ENCODE data around the gene FARP2.
"Not testable (repeated sequence)": the region's sequence is repeated elsewhere in the genome, so short reads cannot be mapped to it uniquely, and the experiment has no call there.

FARP2 gene

DNA sequence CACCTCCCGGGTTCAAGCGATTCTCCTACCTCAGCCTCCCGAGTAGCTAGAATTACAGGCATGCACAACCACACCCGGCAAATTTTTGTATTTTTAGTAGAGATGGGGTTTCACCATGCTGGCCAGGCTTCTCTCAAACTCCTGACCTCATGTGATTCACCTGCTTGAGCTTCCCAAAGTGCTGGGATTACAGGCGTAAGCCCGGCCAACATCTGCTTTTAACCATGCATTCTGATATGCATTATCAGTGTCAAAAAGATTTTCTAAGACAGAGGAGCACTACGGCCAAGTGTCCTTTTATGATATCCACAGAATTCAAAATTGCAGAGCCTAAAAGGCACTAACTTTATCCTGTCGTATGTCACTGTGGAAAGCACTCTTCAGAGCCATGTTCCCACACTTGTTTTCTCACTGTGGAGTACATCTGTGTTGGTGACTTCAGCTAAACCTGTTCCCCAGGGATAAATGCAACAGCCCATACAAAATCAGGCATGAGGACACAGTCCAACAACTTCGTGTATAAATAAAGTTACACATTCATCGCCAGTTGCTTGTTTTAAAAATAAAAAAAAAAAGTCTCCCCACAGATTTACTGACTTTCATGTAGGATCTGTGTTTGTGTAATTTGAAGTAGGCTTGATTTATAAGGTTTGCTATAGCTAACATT, 95.9 kb downstream of the FARP2 start:
- H3K4me1 ChIP-seq (ENCODE audit: control extremely low read depth in 1 of 4, control insufficient read depth in 4 of 4, insufficient read depth in 4 of 4, low read length in 3 of 4): no peaks in the 10 kb centered on the region
- DNase-seq: no peak
- no peak overlapping the region for H3K27ac ChIP-seq (ENCODE audit: insufficient read depth in 1 of 2, low read depth in 1 of 2, low read length in 2 of 2, poor library complexity in 1 of 2, severe bottlenecking in 2 of 2)
- CTCF ChIA-PET: no interaction called here
- peaks cover 10 to 56% (median 21%) of the 10 kb centered on the region in 5 experiments for H3K27me3 ChIP-seq (replicated peaks in 2 of 5; ENCODE audit: control insufficient read depth in 4 of 5, insufficient read depth in 5 of 5, low read length in 4 of 5)
- H3K4me3 ChIP-seq (ENCODE audit: control insufficient read depth in 1 of 7, extremely low read depth in 1 of 7, insufficient read depth in 4 of 7, low read depth in 2 of 7, low read length in 6 of 7): no peak overlapping the region
- 97% methylated on average over 7 of the region's 10 CpGs for WGBS (ENCODE audit: insufficient coverage)
- POLR2A ChIA-PET: no interaction called here
- peaks cover 0 to 2% (median 0%) of the 10 kb centered on the region in 4 experiments for H3K36me3 ChIP-seq (ENCODE audit: control insufficient read depth in 4 of 4, insufficient read depth in 4 of 4, low read length in 3 of 4)
- H3K9me3 ChIP-seq (ENCODE audit: control extremely low read depth in 1 of 5, control insufficient read depth in 4 of 5, insufficient read depth in 2 of 5, low read depth in 1 of 5, low read length in 4 of 5): no peaks in the 10 kb centered on the region

DNA sequence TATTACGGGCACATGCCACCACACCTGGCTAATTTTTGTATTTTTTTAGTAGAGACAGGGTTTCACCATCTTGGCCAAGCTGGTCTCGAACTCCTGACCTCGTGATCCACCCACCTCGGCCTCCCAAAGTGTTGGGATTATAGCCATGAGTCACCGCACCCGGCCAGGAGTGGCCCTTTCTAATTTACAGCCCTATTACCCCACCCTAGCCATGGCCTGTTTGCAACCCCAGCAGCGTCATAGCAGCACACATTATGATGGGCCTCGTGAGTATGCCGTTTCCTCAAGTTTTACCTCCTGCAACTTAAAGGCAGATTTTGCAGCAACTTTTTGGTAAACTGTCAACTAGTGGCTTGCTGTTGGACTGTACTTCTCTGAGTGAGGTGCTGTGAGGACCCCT, 97.8 kb downstream of the FARP2 start:
- H3K27ac ChIP-seq (ENCODE audit: insufficient read depth in 1 of 2, low read depth in 1 of 2, low read length in 2 of 2, poor library complexity in 1 of 2, severe bottlenecking in 2 of 2); CTCF ChIA-PET; H3K36me3 ChIP-seq (ENCODE audit: control insufficient read depth in 4 of 4, insufficient read depth in 4 of 4, low read length in 3 of 4); POLR2A ChIA-PET; DNase-seq; H3K4me1 ChIP-seq (ENCODE audit: control extremely low read depth in 1 of 4, control insufficient read depth in 4 of 4, insufficient read depth in 4 of 4, low read length in 3 of 4); H3K9me3 ChIP-seq (ENCODE audit: control extremely low read depth in 1 of 5, control insufficient read depth in 4 of 5, insufficient read depth in 2 of 5, low read depth in 1 of 5, low read length in 4 of 5); H3K4me3 ChIP-seq (ENCODE audit: control insufficient read depth in 1 of 7, extremely low read depth in 1 of 7, insufficient read depth in 4 of 7, low read depth in 2 of 7, low read length in 6 of 7): not testable (repeated sequence)
- WGBS (ENCODE audit: insufficient coverage): 95% methylated on average over 8 of the region's 9 CpGs
- H3K27me3 ChIP-seq (replicated peaks in 2 of 5; ENCODE audit: control insufficient read depth in 4 of 5, insufficient read depth in 5 of 5, low read length in 4 of 5): peaks cover 0 to 52% (median 8%) of the 10 kb centered on the region in 5 experiments

DNA sequence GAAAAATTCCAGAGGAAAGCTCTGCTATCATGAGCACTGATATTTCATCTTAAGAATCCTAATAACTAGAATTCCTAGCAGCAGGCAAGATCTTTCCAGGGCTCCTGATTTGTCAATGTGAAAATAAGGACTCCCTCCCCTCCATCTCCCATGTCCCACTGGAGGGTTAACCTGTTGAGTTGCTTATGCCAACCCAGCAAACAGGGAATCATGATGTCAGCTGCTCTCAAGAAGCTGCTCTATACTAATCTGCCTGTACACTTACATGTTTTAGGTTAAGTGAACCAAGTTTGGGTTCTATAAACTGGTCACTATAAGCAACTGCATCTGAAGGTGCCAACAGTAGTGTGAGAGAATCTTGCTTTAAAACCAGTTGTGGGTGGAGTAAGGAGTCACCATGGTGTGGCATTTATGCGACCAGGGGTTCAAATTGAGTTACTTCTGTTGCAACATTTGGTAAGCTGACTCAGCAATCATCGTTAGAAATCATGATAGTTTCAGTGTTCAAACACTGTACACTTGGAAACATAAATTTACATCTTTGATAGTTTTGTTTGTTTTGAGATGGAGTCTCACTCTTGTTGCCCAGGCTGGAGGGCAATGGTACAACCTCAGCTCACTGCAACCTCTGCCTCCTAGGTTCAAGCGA, 98.9 kb downstream of the FARP2 start:
- Histone ChIP-seq H3K27me3 (replicated peaks in 2 of 5; ENCODE audit: control insufficient read depth in 4 of 5, insufficient read depth in 5 of 5, low read length in 4 of 5) (peaks cover 0 to 51% (median 8%) of the 10 kb centered on the region in 5 experiments), H3K4me3 (ENCODE audit: control insufficient read depth in 1 of 7, extremely low read depth in 1 of 7, insufficient read depth in 4 of 7, low read depth in 2 of 7, low read length in 6 of 7) (no peak overlapping the region), H3K9me3 (ENCODE audit: control extremely low read depth in 1 of 5, control insufficient read depth in 4 of 5, insufficient read depth in 2 of 5, low read depth in 1 of 5, low read length in 4 of 5) (no peaks in the 10 kb centered on the region), H3K27ac (ENCODE audit: insufficient read depth in 1 of 2, low read depth in 1 of 2, low read length in 2 of 2, poor library complexity in 1 of 2, severe bottlenecking in 2 of 2) (no peak overlapping the region), H3K4me1 (ENCODE audit: control extremely low read depth in 1 of 4, control insufficient read depth in 4 of 4, insufficient read depth in 4 of 4, low read length in 3 of 4) (no peaks in the 10 kb centered on the region), H3K36me3 (ENCODE audit: control insufficient read depth in 4 of 4, insufficient read depth in 4 of 4, low read length in 3 of 4) (no peaks in the 10 kb centered on the region)
- peak in 1 of 3 donors; percentile 7 for DNase-seq
- POLR2A ChIA-PET: no interaction called here
- WGBS (ENCODE audit: insufficient coverage): 100% methylated on average over 2 of the region's 3 CpGs
- CTCF ChIA-PET: no interaction called here

DNA sequence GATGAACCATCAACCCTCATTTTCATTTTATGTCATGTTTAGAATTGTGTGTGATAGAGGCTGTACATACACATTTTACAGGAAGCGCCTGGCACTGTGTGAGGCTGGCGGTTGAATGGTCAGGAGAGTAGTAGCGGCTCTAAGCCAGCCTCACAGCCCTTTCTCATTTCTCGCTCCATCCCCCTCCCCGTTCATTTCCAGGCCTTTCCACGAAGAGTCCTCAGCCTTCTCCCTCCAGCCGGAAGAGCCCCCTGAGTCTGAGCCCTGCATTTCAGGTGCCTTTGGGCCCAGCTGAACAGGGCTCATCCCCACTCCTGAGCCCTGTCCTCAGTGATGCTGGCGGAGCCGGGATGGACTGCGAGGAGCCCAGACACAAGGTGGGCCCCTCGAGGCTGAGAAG, 100.5 kb downstream of the FARP2 start:
- Histone ChIP-seq H3K27me3 (replicated peaks in 2 of 5; ENCODE audit: control insufficient read depth in 4 of 5, insufficient read depth in 5 of 5, low read length in 4 of 5) (peaks cover 0 to 37% (median 10%) of the 10 kb centered on the region in 5 experiments), H3K4me1 (ENCODE audit: control extremely low read depth in 1 of 4, control insufficient read depth in 4 of 4, insufficient read depth in 4 of 4, low read length in 3 of 4) (no peaks in the 10 kb centered on the region), H3K4me3 (ENCODE audit: control insufficient read depth in 1 of 7, extremely low read depth in 1 of 7, insufficient read depth in 4 of 7, low read depth in 2 of 7, low read length in 6 of 7) (no peak overlapping the region), H3K27ac (ENCODE audit: insufficient read depth in 1 of 2, low read depth in 1 of 2, low read length in 2 of 2, poor library complexity in 1 of 2, severe bottlenecking in 2 of 2) (no peak overlapping the region), H3K36me3 (ENCODE audit: control insufficient read depth in 4 of 4, insufficient read depth in 4 of 4, low read length in 3 of 4) (no peaks in the 10 kb centered on the region), H3K9me3 (ENCODE audit: control extremely low read depth in 1 of 5, control insufficient read depth in 4 of 5, insufficient read depth in 2 of 5, low read depth in 1 of 5, low read length in 4 of 5) (no peaks in the 10 kb centered on the region)
- WGBS (ENCODE audit: insufficient coverage): 90% methylated on average over 9 of the region's 11 CpGs
- CTCF ChIA-PET: no interaction called here
- DNase-seq: no peak
- POLR2A ChIA-PET: no interaction called here

GRCh38 chr2:241458687-241459086, 102.6 kb downstream of the FARP2 start:
- ChIA-PET CTCF (no interaction called here), POLR2A (no interaction called here)
- 91% methylated on average over 5 of the region's 5 CpGs for WGBS (ENCODE audit: insufficient coverage)
- Histone ChIP-seq H3K4me3 (ENCODE audit: control insufficient read depth in 1 of 7, extremely low read depth in 1 of 7, insufficient read depth in 4 of 7, low read depth in 2 of 7, low read length in 6 of 7) (no peak overlapping the region), H3K27me3 (replicated peaks in 2 of 5; ENCODE audit: control insufficient read depth in 4 of 5, insufficient read depth in 5 of 5, low read length in 4 of 5) (peaks cover 0 to 28% (median 14%) of the 10 kb centered on the region in 5 experiments), H3K27ac (ENCODE audit: insufficient read depth in 1 of 2, low read depth in 1 of 2, low read length in 2 of 2, poor library complexity in 1 of 2, severe bottlenecking in 2 of 2) (no peak overlapping the region), H3K4me1 (ENCODE audit: control extremely low read depth in 1 of 4, control insufficient read depth in 4 of 4, insufficient read depth in 4 of 4, low read length in 3 of 4) (no peaks in the 10 kb centered on the region), H3K36me3 (ENCODE audit: control insufficient read depth in 4 of 4, insufficient read depth in 4 of 4, low read length in 3 of 4) (no peaks in the 10 kb centered on the region), H3K9me3 (ENCODE audit: control extremely low read depth in 1 of 5, control insufficient read depth in 4 of 5, insufficient read depth in 2 of 5, low read depth in 1 of 5, low read length in 4 of 5) (no peaks in the 10 kb centered on the region)
- no peak for DNase-seq

DNA sequence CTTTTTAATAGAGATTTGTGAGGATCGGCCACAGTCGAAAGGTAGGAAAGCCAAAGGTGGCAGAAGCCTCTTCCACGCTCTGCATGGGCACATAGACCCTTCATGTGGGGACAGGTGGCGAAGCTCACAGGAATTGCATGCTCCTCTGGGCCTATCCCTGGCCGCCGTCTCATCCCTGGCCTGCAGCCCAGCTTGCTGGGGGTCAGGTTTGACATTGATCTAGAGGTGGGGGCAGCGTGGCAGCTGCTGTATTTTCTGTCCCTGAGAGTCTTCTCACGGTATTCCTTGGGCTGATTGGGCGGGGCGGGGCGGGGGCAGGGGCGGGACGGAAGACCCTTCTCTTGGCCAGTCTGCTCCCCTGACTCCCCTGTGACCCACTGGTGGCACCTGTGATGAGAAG, 103.4 kb downstream of the FARP2 start:
- Histone ChIP-seq H3K27ac (ENCODE audit: insufficient read depth in 1 of 2, low read depth in 1 of 2, low read length in 2 of 2, poor library complexity in 1 of 2, severe bottlenecking in 2 of 2) (no peak overlapping the region), H3K36me3 (ENCODE audit: control insufficient read depth in 4 of 4, insufficient read depth in 4 of 4, low read length in 3 of 4) (no peaks in the 10 kb centered on the region), H3K9me3 (ENCODE audit: control extremely low read depth in 1 of 5, control insufficient read depth in 4 of 5, insufficient read depth in 2 of 5, low read depth in 1 of 5, low read length in 4 of 5) (no peaks in the 10 kb centered on the region), H3K27me3 (replicated peaks in 2 of 5; ENCODE audit: control insufficient read depth in 4 of 5, insufficient read depth in 5 of 5, low read length in 4 of 5) (peaks cover 0 to 22% (median 15%) of the 10 kb centered on the region in 5 experiments), H3K4me3 (ENCODE audit: control insufficient read depth in 1 of 7, extremely low read depth in 1 of 7, insufficient read depth in 4 of 7, low read depth in 2 of 7, low read length in 6 of 7) (no peak overlapping the region), H3K4me1 (ENCODE audit: control extremely low read depth in 1 of 4, control insufficient read depth in 4 of 4, insufficient read depth in 4 of 4, low read length in 3 of 4) (no peaks in the 10 kb centered on the region)
- 99% methylated on average over 12 of the region's 13 CpGs for WGBS (ENCODE audit: insufficient coverage)
- no peak for DNase-seq
- POLR2A ChIA-PET: no interaction called here
- CTCF ChIA-PET: no interaction called here

DNA sequence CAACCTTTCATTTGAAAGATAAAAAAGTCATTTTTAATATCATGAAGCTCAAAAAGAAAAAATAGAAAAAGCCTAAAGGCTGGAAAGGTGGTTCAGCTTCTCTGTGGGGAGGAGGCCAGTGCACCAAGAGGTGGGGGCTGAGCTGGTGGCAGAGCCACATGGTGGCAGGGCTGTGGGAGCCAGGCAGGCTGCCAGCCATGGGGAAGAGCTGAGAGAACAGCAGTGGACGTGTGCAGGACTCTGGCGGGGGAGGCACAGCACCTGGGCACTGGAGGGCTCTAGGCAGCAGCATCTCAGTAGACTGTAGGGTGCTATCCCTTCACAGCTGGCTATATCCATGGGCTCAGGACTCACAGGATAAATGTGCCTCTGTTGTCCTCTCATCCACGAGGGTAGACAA, 104.5 kb downstream of the FARP2 start:
- CTCF ChIA-PET: interaction anchor here (0.9 kb wide), 1 partner anchor 16 kb away, joined by 3 read pairs; no protein-coding TSS in a partner anchor
- H3K27me3 ChIP-seq (replicated peaks in 2 of 5; ENCODE audit: control insufficient read depth in 4 of 5, insufficient read depth in 5 of 5, low read length in 4 of 5): peaks cover 0 to 22% (median 12%) of the 10 kb centered on the region in 5 experiments
- H3K36me3 ChIP-seq (ENCODE audit: control insufficient read depth in 4 of 4, insufficient read depth in 4 of 4, low read length in 3 of 4): no peaks in the 10 kb centered on the region
- no peak overlapping the region for H3K4me3 ChIP-seq (ENCODE audit: control insufficient read depth in 1 of 7, extremely low read depth in 1 of 7, insufficient read depth in 4 of 7, low read depth in 2 of 7, low read length in 6 of 7)
- no peaks in the 10 kb centered on the region for H3K9me3 ChIP-seq (ENCODE audit: control extremely low read depth in 1 of 5, control insufficient read depth in 4 of 5, insufficient read depth in 2 of 5, low read depth in 1 of 5, low read length in 4 of 5)
- POLR2A ChIA-PET: no interaction called here
- no peak overlapping the region for H3K27ac ChIP-seq (ENCODE audit: insufficient read depth in 1 of 2, low read depth in 1 of 2, low read length in 2 of 2, poor library complexity in 1 of 2, severe bottlenecking in 2 of 2)
- no peaks in the 10 kb centered on the region for H3K4me1 ChIP-seq (ENCODE audit: control extremely low read depth in 1 of 4, control insufficient read depth in 4 of 4, insufficient read depth in 4 of 4, low read length in 3 of 4)
- WGBS (ENCODE audit: insufficient coverage): 96% methylated on average over 3 of the region's 3 CpGs
- DNase-seq: no peak

All from common myeloid progenitor, CD34-positive (primary cell).